Osteoblast (primary cell): Measurements from ENCODE around the gene FRMPD2. TPM values are rescaled to one million over a fixed set of nuclear protein-coding genes. Genes with fewer than 3 reads are reported as not detected.

ENCODE experiments used
- DNase-seq: peaks from one replicate; pipeline ENCODE4 v3.0.0; 2011; ENCODE audit warnings: low spot score, mixed read lengths; ENCODE audit not compliant: insufficient read length; ENCODE audit errors: missing footprints
- H2AFZ ChIP-seq: 2 replicates; pipeline ENCODE4 v1.6.0; 2011; ENCODE audit warnings: mild to moderate bottlenecking, low read length
- H3K27ac ChIP-seq: 2 replicates; pipeline ENCODE4 v1.5.1; 2011; ENCODE audit warnings: mild to moderate bottlenecking, low read depth, low read length, moderate library complexity
- H3K27me3 ChIP-seq: 2 replicates; pipeline ENCODE4 v1.6.0; 2012; ENCODE audit warnings: mild to moderate bottlenecking, control low read depth, inconsistent platforms, low read length, moderate library complexity; ENCODE audit not compliant: insufficient read depth
- H3K36me3 ChIP-seq: 2 replicates; pipeline ENCODE4 v1.5.1; 2011; ENCODE audit warnings: mild to moderate bottlenecking, low read length, control low read depth, moderate library complexity; ENCODE audit not compliant: insufficient read depth
- H3K4me1 ChIP-seq: 2 replicates; pipeline ENCODE4 v1.5.1; 2011; ENCODE audit warnings: mild to moderate bottlenecking, low read length, control low read depth, moderate library complexity; ENCODE audit not compliant: insufficient read depth
- H3K4me2 ChIP-seq: 2 replicates; pipeline ENCODE4 v1.6.0; 2011; ENCODE audit warnings: mild to moderate bottlenecking, low read length; ENCODE audit not compliant: insufficient read depth
- H3K4me3 ChIP-seq: fragments of 200-600 bp; sonication (generic); 3 replicates; pipeline ENCODE4 v1.5.1; 2012; ENCODE audit warnings: mild to moderate bottlenecking, low read length, inconsistent platforms; ENCODE audit not compliant: insufficient read depth
- H3K79me2 ChIP-seq: 2 replicates; pipeline ENCODE4 v1.6.0; 2012; ENCODE audit warnings: mild to moderate bottlenecking, low read length, control low read depth, inconsistent platforms; ENCODE audit not compliant: insufficient read depth
- H3K9me3 ChIP-seq: 2 replicates; pipeline ENCODE4 v1.5.1; 2011; ENCODE audit warnings: low read depth, low read length, control low read depth
- H4K20me1 ChIP-seq: 2 replicates; pipeline ENCODE4 v1.6.0; 2012; ENCODE audit warnings: mild to moderate bottlenecking, low read length, control low read depth; ENCODE audit not compliant: insufficient read depth
- total RNA-seq: library from RNA; depleted of rRNA; stranded (reverse); fragments of >200 nt; gene quantifications from 2 replicates; pipeline ENCODE4 v1.2.3, GENCODE V29; 2012
- TF ChIP-seq, protein P1 (sequence below): IDR thresholded peaks from 2 replicates; pipeline ENCODE4 v1.5.1; 2011; ENCODE audit warnings: mild to moderate bottlenecking, low read depth, low read length, moderate library complexity; ENCODE audit errors: extremely low read depth

FRMPD2 gene
- total RNA-seq, 1 donor, result not detected

DNA sequence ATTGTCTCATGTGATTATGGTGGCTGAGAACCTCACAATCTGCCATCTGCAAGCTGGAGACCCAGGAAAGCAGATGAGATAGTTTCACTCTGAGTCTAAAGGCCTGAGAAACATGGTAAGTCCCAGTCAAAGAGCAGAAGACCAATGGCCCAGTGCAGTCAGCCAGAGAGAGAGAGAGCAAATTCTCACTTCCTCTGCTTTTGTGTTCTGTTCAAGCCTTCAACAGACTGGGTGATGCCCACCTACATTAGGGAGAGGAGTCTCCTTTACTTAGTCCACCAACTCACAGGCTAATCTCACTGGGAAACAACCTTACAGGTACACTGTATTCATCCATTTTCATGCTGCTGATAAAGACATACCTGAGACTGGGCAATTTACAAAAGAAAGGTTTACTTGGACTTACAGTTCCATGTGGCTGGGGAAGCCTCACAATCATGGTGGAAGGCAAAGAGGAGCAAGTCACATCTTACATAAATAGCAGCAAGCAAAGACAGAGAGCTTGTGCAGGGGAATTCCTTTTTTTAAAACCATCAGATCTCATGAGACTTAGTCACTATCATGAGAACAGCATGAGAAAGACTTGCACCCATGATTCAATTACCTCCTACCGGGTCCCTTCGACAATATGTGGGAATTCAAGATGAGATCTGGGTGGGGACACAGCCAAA, 4.7 kb upstream of the FRMPD2 start:
- no peak for DNase-seq
- Histone ChIP-seq H4K20me1 (no peaks in the 10 kb centered on the region), H2AFZ (no peak overlapping the region), H3K27me3 (peaks cover 3% of the 10 kb centered on the region), H3K27ac (no peak overlapping the region), H3K9me3 (peaks cover 2% of the 10 kb centered on the region), H3K36me3 (no peaks in the 10 kb centered on the region), H3K79me2 (no peaks in the 10 kb centered on the region), H3K4me3 (no peak overlapping the region), H3K4me2 (no peak overlapping the region), H3K4me1 (no peaks in the 10 kb centered on the region)
- TF ChIP-seq, protein P1, sequence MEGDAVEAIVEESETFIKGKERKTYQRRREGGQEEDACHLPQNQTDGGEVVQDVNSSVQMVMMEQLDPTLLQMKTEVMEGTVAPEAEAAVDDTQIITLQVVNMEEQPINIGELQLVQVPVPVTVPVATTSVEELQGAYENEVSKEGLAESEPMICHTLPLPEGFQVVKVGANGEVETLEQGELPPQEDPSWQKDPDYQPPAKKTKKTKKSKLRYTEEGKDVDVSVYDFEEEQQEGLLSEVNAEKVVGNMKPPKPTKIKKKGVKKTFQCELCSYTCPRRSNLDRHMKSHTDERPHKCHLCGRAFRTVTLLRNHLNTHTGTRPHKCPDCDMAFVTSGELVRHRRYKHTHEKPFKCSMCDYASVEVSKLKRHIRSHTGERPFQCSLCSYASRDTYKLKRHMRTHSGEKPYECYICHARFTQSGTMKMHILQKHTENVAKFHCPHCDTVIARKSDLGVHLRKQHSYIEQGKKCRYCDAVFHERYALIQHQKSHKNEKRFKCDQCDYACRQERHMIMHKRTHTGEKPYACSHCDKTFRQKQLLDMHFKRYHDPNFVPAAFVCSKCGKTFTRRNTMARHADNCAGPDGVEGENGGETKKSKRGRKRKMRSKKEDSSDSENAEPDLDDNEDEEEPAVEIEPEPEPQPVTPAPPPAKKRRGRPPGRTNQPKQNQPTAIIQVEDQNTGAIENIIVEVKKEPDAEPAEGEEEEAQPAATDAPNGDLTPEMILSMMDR, result no peak

DNA sequence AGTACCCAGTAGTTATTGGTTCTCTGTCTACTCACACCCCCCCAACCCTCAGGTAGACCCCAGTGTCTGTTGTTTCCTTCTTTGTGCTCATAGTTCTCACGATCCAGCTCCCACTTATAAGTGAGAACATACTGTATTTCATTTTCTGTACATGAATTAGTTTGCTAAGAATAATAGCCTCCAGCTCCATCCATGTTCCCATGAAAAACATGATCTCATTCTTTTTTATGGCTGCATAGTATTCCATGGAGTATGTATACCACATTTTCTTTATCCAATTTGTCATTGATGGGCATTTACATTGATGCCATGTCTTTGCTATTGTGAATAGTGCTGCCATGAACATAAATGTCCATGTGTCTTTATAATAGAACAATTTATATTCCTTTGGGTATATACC, 2.6 kb upstream of the FRMPD2 start:
- Histone ChIP-seq H3K36me3 (no peaks in the 10 kb centered on the region), H3K79me2 (no peaks in the 10 kb centered on the region), H4K20me1 (no peaks in the 10 kb centered on the region), H3K27me3 (peaks cover 3% of the 10 kb centered on the region), H2AFZ (no peak overlapping the region), H3K4me2 (no peak overlapping the region), H3K27ac (no peak overlapping the region), H3K4me3 (no peak overlapping the region), H3K4me1 (no peaks in the 10 kb centered on the region), H3K9me3 (no peaks in the 10 kb centered on the region)
- no peak for DNase-seq
- TF ChIP-seq, protein P1, result no peak

DNA sequence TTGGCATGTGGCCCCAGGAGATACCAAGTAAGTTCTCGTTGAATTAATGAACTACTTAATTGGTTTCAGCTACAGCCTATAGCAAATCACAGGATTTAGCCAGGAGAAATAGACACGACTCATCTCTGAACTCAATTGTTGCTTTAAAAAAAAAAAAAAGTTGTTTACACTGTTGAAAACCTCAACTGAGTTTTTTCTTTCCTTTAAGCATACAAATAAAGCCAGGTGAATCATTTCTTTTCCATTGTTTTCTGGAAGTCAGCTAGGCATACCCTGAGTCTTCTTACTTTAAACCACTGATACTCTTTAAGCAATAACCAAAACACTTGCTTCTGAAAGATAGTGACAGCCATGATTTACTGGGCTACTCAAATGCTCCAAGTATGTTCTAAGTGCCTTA, 755 bp downstream of the FRMPD2 start:
- H3K36me3 ChIP-seq, result no peaks in the 10 kb centered on the region
- TF ChIP-seq, protein P1, result no peak
- no peak overlapping the region for H3K4me2 ChIP-seq
- peaks cover 7% of the 10 kb centered on the region for H3K27me3 ChIP-seq
- H3K27ac ChIP-seq, result no peak overlapping the region
- H3K4me3 ChIP-seq, result no peak overlapping the region
- no peak overlapping the region for H2AFZ ChIP-seq
- H4K20me1 ChIP-seq, result no peaks in the 10 kb centered on the region
- H3K79me2 ChIP-seq, result no peaks in the 10 kb centered on the region
- H3K4me1 ChIP-seq, result no peaks in the 10 kb centered on the region
- peak; percentile 32 for DNase-seq
- no peaks in the 10 kb centered on the region for H3K9me3 ChIP-seq

DNA sequence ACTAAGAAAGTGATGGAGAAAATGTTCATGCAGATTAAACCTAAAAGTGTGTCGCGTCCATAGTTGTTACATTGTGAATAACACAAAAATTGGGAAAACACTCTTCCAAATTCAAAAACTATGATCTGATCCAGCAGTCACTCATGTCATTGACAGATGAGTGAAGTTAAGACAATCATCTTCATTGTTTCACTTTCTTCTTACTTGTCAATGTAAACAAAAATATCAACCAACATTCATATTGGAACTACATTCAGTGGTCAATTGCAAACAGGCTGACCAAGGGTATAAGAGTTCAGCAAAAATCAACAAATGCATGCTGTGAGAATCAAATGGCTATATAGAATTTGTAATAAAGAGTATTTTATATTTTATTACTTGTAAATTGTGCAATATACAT, 1.8 kb downstream of the FRMPD2 start:
- Histone ChIP-seq H4K20me1 (no peaks in the 10 kb centered on the region), H3K4me3 (no peak overlapping the region), H3K9me3 (no peaks in the 10 kb centered on the region), H3K4me2 (no peak overlapping the region), H3K79me2 (no peaks in the 10 kb centered on the region), H3K4me1 (no peaks in the 10 kb centered on the region), H3K27ac (no peak overlapping the region), H3K36me3 (no peaks in the 10 kb centered on the region), H2AFZ (no peak overlapping the region), H3K27me3 (peaks cover 12% of the 10 kb centered on the region)
- no peak for DNase-seq
- TF ChIP-seq, protein P1, result no peak
